ENCODE results near the gene IDH3A. TPM values are rescaled to one million over a fixed set of nuclear protein-coding genes. Genes with fewer than 3 reads are reported as not detected.

The IDH3A gene
- total RNA-seq, 1 experiment from 2014 or later = 40.2 TPM

DNA sequence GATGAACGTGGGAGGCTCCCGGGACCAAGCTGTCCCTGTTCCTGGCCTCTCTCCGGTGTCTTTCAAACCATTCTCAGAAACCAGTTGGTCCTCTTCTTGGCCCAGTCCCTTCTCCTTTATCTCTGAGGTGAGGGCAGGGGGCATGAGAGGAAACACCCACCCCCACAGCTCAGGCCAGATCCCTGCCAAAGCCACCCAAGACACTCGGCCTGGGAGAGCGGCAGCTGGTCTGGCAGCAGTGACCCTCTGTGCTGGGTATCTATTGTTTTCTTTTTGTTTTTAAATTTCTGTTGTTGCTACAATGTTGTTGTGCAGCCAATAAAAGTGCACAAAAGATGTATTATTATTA lies 57.9 kb downstream of the IDH3A start:
- H4K5ac ChIP-seq (ENCODE audit: insufficient read length, low read depth, low read length) = no peak overlapping the region
- H3K9me3 ChIP-seq (ENCODE audit: control insufficient read depth, low read depth, low read length) = no peaks in the 10 kb centered on the region
- no peak overlapping the region for H2BK12ac ChIP-seq (ENCODE audit: insufficient read length, low read depth, low read length)
- no peaks in the 10 kb centered on the region for H3K4me1 ChIP-seq (ENCODE audit: insufficient read depth, low read length)
- no peaks in the 10 kb centered on the region for H3K27me3 ChIP-seq (ENCODE audit: insufficient read depth, low read length)
- Mint-ChIP-seq H3K27ac (peak overlapping the region in 1 of 3 experiments; percentile 84; a peak in 1 of 7 replicates), H3K27me3 (ENCODE audit: low read depth) (peaks cover 2% of the 10 kb centered on the region), H3K4me3 (no peak overlapping the region), H3K36me3 (ENCODE audit: insufficient read depth in 1 of 3, low read depth in 3 of 3) (no peaks in the 10 kb centered on the region), H3K9me3 (no peaks in the 10 kb centered on the region), H3K4me1 (peaks cover 6 to 7% of the 10 kb centered on the region in 2 experiments; a peak in 3 of 4 replicates)
- DNase-seq = no peak
- WGBS (ENCODE audit: extremely low coverage, insufficient read length, low lambda C conversion rate) = no CpG with 5 or more reads among the region's 5 CpGs
- H3K79me1 ChIP-seq (ENCODE audit: insufficient read depth, low read depth, low read length, poor library complexity, severe bottlenecking) = no peaks in the 10 kb centered on the region
- no peak overlapping the region for H3K4ac ChIP-seq (ENCODE audit: low read depth, low read length)
- no peak overlapping the region for H3K27ac ChIP-seq (ENCODE audit: insufficient read length, low read depth, low read length)
- H3K56ac ChIP-seq (ENCODE audit: insufficient read length, low read depth, low read length) = no peak overlapping the region
- H3K14ac ChIP-seq (ENCODE audit: insufficient read depth, low read length) = no peak overlapping the region
- no peak overlapping the region for H3K23ac ChIP-seq (ENCODE audit: insufficient read length, low read depth, low read length)
- H3K18ac ChIP-seq (ENCODE audit: insufficient read length, low read depth, low read length) = no peak overlapping the region
- H4K8ac ChIP-seq (replicated peaks; ENCODE audit: insufficient read length, low read depth, low read length) = no peak overlapping the region
- TF ChIP-seq CTCF (conservative IDR thresholded peaks at IDR 0.05) = no peak
- H3K79me2 ChIP-seq (ENCODE audit: insufficient read depth, low read length) = no peaks in the 10 kb centered on the region
- no peak overlapping the region for H3K9ac ChIP-seq (ENCODE audit: extremely low read depth, insufficient read length, low read length)
- no peak overlapping the region for H3K4me2 ChIP-seq (ENCODE audit: insufficient read depth, insufficient read length, low read length)
- H2BK120ac ChIP-seq (ENCODE audit: low read depth, low read length, poor library complexity, severe bottlenecking) = no peak overlapping the region
- no peaks in the 10 kb centered on the region for H4K20me1 ChIP-seq (ENCODE audit: control insufficient read depth, insufficient read depth, insufficient read length)
- no peaks in the 10 kb centered on the region for H3K23me2 ChIP-seq (ENCODE audit: insufficient read length, low read depth, low read length, poor library complexity, severe bottlenecking)
- peak overlapping the region; percentile 71 for H4K91ac ChIP-seq (ENCODE audit: insufficient read length, low read depth, low read length)
- H3T11ph ChIP-seq (ENCODE audit: low read length) = no peak overlapping the region
- no peak overlapping the region for H2AK5ac ChIP-seq (ENCODE audit: insufficient read length, low read length)
- no peak overlapping the region for H2BK15ac ChIP-seq (ENCODE audit: low read depth, low read length)
- no peak overlapping the region for H2BK20ac ChIP-seq (ENCODE audit: low read depth, low read length, poor library complexity, severe bottlenecking)
- H2AFZ ChIP-seq (ENCODE audit: low read length) = no peak overlapping the region
- no peak overlapping the region for H2BK5ac ChIP-seq (ENCODE audit: insufficient read length, low read length)
